ENCODE data around the gene CAMTA2.
A peak's percentile ranks its signal among the peaks of the same experiment; 100 is the strongest.

The CAMTA2 gene

DNA sequence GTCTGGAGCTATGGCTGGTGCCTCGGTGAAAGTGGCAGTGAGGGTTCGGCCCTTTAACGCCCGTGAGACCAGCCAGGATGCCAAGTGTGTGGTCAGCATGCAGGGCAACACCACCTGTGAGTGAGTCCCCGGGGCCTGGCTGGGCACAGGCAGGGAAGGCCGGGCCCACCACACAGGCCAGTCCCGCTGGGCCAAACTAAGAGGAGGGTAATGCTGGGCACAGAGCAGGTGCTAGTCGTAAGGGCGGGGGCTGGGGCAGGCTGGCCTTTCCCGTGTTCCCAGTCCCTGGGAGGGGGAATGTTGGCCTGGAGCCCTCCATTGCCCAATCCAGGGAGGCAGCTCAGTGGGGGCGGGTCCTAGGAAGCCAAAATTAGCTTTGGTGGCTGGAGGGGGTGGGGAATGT lies 12.8 kb upstream of the CAMTA2 start:
- no peak for DNase-seq

DNA sequence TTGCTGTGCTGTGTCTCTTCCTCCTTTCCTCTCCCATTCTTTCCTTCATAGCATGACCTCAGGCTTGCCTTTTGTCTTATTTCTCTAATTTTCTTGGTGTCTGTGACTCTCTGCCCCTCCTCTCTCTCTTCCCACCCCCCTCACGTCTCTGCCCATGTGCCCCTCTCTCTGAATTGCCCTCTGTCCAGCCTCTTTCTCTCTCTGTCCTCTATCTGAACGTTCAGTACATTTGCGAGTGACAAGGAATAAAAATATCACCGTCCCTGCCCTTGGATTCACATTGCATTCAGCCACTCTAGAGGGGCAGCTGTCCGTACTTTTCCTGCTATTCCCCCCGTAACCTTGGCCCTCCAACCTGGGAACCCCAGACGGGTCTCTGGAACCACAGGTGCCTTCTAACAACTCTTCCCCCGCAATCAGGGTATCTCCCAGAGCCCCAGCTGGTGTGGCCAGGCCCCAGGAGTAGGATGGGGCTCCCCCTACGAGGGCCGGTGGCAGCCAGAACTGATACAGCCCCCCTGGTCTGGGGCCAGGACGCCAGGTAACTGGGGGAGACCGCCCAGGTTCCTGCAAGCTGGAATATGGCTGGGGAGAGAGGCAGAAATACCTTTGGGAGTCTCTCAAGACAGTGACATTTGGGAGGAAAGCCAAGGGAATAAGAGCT lies 12.1 kb upstream of the CAMTA2 start:
- DNase-seq, result no peak

GRCh38 chr17:4998732-4999429 lies 11.4 kb upstream of the CAMTA2 start:
- DNase-seq, result no peak

DNA sequence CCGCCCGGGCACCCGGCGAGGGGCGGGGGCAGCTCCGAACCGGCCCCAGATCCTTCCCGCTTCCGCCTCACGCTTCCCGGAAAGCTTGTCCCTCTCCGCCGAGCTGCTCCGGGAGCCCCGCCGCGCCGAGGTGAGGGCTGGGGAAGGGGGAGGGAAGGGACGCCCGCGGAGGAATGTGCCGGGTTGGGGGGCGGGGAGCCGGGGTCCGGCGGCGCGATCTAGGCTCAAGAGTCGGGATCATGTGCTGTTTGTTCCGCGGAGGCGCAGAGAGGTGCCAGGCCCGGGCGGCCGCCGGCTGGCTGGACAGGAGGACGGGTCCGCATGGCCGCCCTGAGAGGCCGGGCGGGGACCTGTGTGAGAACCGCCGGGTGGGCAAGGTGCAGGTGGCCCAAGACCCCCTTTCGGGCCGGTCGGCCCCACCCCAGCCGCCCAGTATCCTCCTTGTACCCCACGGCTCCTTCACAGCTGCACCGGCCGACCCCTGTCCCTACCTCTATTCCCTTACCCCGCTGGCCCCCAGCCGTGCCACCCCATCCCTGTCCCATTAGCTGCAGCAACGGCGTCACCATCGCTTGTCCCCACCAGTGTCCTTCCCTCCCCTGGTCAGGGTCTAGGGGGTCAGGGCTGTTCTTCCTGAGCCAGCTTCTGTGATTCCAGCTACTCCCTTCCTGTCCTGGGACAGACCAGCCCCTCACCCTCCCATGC lies 10.7 kb upstream of the CAMTA2 start:
- no peak for DNase-seq

GRCh38 chr17:4997302-4998026 lies 10.0 kb upstream of the CAMTA2 start, which contains the start of the genes INCA1 and KIF1C:
TSS of gene INCA1 (minus strand) at chr17:4997522. CDS start at chr17:4994437, 3,085 bp downstream.
TSS of gene KIF1C (plus strand) at chr17:4997950. CDS start at chr17:5000247, 2,297 bp downstream.
- DNase-seq, result peak; percentile 83

DNA sequence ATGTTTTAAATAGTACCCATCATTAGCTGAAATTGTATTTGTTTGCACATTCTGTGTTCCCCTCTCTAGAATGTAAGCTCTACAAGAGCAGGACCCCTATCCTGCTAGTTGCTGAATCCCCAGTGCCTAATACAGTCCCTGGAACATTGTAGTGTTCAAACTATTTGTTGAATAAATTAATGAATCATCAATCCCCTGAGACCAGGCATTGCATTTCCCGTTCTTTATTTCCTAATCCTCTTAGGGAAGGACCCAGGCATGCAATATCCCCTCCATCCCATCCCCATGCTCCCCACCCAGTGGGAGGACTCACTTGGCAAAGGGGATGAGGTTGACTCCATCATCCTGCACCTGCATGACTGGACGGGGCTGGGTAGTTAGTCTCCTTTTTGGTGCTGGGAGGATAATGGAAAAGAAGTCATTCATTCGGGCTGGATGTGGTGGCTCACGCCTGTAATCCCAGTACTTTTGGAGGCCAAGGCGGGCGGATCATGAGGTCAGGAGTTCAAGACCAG lies 6.7 kb upstream of the CAMTA2 start:
- DNase-seq, result no peak

DNA sequence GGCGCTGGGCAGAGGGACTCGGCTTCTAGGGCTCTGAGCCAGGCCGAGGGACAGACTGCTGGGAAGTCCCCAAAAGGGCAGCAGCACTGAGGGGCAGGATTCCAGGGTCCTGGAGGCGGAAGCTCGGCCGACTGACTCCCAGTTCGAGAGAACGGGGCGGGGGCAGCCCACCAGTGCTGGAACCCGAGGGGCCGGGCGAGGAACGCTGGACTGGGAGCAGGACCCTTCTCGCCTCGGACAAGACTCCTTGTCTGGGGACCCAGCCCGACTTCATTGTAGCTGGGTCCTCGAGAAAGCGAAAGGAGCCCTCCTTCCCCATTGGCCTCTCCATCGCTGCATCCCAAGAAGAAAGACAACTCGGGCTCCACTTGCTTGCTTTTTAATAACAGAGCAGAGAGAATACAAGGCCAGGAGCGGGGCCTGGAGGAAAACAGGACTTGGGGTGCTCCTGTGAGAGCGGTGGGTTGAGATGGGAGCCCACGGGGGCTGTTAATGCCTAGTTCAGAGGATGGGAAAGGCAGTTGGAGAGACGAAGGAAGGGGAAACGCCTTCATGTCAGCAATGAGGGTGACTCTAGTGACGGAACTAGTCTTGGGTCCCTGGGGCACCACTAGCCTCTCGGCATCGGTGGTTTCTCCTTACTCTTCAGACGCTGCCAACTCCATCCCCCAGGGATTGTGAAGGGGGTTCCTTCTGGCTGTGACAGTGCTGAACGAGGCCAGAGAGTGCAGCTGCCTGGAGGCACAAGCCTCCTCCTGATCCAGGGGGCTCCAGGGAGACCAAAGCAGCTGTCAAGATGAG lies 492 bp upstream of the CAMTA2 start:
- no peak for DNase-seq

DNA sequence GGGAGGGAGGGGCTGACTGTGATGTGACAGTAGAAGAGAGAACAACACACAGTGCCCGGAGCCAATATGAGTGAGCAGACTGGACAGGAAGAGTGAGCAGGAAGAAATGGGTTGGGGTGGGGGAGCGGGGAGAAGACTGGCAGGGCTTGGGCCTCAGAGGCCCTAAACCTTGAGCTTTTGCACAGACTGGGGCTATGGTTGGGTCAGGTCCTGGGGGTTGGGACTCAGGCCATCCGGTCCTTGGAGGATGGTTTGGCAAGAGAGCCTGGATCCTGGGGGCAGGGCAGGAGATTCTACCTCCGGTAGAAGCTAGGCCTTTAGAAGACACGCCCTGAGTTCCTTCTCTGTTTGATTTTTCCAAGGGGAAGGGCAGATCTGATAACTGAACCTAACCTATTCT lies 1.1 kb downstream of the CAMTA2 start:
- no peak for DNase-seq

DNA sequence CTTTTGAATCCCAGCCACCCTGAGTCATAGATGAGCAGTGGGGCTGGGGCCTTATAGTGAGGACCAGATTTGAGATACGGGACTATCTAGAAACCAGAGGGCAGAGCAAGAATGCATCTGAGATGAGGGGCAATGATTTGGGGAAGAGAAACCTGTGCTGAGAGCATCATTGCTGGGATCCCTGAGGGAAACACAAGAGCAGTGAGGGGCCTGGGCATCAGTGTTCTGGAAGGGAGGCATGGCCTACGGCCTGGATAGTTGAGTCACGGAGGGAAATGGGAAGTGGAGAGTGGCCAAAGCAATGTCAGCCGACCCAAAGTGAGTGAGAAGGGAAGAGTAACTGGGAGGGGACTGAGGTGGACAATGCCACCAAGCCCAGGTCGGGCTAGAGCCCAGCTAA lies 5.2 kb downstream of the CAMTA2 start:
- no peak for DNase-seq

DNA sequence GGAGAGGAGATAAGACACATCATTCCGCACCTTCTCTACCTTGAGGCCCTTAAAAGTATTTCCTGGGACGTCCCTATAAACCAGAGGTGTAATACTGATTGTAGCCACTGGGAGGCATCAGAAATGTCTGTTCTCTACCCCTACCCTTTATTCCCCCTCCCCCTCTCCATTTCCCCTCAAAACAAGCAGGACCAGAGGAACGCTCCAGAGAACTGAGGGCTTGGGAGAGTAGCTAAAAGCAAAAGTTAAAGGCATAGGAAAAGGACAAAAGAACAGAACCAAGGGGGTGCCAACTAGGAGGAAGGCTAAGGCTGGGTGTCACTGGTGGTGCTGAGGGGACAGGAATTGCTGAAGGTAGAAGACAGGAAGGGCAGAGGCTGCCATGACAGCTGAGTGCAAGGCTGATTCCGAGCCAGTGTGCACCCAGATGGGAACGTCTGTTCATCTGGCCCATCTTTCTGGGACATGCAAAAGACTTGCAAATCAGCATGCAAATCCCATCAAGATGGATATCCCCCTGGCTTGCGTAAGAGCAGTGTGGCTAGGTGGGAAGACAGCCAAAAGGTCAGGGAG lies 6.7 kb downstream of the CAMTA2 start:
- peak; percentile 48 for DNase-seq

- no peak for DNase-seq
Measured at GRCh38 chr17:4978726-4979125, 8.7 kb downstream of the CAMTA2 start.

GRCh38 chr17:4974115-4974670 lies 13.3 kb downstream of the CAMTA2 start:
- DNase-seq, result no peak

- no peak for DNase-seq
Measured at GRCh38 chr17:4973256-4974114, 14.0 kb downstream of the CAMTA2 start.

GRCh38 chr17:4972752-4973151 lies 14.7 kb downstream of the CAMTA2 start:
- DNase-seq, result no peak

DNA sequence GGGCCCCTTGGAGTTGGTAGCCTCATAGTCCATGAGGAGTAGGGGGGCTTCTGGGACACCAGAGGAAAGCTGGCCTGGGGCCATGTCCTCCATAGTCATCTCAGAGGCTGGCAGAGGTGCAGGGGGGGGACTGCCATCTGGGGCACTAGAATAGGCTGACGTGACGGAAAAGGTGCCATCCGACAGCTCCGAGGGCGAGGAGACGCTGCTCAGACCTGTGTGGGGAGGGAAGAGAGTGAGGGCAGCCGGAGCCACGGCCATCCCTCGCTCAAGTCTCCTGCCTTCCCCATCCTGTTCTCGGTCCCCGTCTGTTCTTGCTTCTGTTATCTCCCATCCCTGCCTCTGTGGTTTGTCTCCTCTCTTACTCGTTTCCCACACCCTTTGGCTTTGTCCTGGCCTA lies 15.2 kb downstream of the CAMTA2 start:
- no peak for DNase-seq

- DNase-seq, result no peak
Measured at GRCh38 chr17:4971826-4972225, 15.6 kb downstream of the CAMTA2 start.

DNA sequence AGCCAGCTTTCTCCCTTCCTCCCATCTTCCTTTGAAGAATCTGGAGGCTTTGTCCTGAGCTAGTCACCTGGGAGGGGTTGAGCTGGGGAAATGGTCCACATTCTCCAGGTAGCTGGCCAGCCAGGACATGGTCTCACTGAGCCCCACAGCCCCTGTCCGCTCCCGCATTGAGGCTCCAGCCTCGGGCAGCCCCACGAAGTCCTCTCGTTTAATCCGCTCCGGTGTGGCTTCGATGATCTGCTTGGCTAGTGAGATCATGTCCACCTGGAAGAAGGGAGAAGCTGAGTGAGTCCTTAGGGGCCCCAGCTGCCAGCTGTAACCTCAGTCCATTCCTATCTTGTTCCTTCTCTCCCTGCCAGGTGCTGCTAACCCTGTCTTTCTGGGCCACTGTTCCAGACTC lies 17.2 kb downstream of the CAMTA2 start:
- no peak for DNase-seq

DNA sequence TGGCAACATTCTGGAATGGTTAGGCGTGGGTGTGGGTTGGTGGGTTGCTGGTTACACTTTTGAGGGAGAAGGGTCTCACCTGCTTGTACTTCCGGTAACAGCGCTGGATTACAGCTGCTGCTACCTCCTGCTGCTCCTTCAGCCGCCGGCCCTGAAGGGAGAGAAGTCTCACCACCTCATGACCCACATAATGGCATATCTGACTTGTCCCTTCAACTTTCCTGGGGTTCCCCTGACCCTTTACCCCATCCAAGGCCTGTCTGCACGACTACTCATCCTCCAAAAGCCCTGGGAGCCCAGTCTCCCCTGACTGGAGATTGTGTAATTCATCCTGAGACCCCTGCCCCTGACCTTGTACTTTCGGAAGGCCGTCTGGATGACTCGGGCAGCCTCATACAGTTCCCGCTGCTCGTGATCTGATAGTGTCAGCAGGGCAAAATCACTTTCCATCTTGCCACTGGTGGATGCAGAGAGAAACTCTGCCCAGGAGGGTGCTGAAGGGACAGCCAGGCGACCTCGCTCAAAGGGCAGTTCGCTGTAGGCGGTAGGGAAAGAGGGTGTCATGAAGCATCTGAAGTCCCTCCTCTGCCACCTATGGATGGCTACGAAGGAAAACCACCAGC lies 17.8 kb downstream of the CAMTA2 start:
- DNase-seq, result no peak

GRCh38 chr17:4969047-4969550 lies 18.4 kb downstream of the CAMTA2 start:
- DNase-seq, result no peak
